Measurements from ENCODE around the gene SLC7A6OS.

- no peak for TF ChIP-seq CTCF (IDR thresholded peaks at IDR 0.05; ENCODE audit: low read length)
- TF ChIP-seq EZH2 (optimal IDR thresholded peaks at IDR 0.05; ENCODE audit: low read depth, low read length) = no peak
Observed at GRCh38 chr16:68289202-68289601, 21.5 kb downstream of the SLC7A6OS start.

Data from MM.1S (cell line).